Activated T-cell treated with anti-CD3 and anti-CD28 coated beads, Interleukin-2, amount 50 U/mL, for 72 hours (primary cell): ENCODE results near the gene STAT5B. TPM values are rescaled to one million over a fixed set of nuclear protein-coding genes. Genes with fewer than 3 reads are reported as not detected.

Experiments used
- ATAC-seq, 2 donors: fragments of 150-1000 bp; cut with Tn5 transposase; replicated peaks in 1 of 2; 2 replicates each; pipeline ENCODE4 v1.10.0; 2021; ENCODE audit warnings: moderate library complexity in 2 of 2, mild to moderate bottlenecking in 1 of 2
- DNase-seq, 2 donors: peaks; one replicate each; pipeline ENCODE4 v3.0.0; 2021 to 2022; ENCODE audit warnings: mixed read lengths in 1 of 2
- H3K27ac Mint-ChIP-seq: one replicate; pipeline ENCODE4 v1.8.0; 2022; ENCODE audit warnings: mild to moderate bottlenecking, moderate library complexity, mixed read lengths
- H3K27me3 Mint-ChIP-seq: one replicate; pipeline ENCODE4 v1.8.0; 2022; ENCODE audit warnings: low read depth, mixed read lengths
- H3K36me3 Mint-ChIP-seq, 2 donors: one replicate each; pipeline ENCODE4 v1.8.0; 2022; ENCODE audit warnings: mixed read lengths in 2 of 2, mild to moderate bottlenecking in 1 of 2; ENCODE audit not compliant: insufficient read depth in 2 of 2
- H3K4me1 Mint-ChIP-seq: one replicate; pipeline ENCODE4 v1.8.0; 2022; ENCODE audit warnings: low read depth, mixed read lengths
- H3K4me3 Mint-ChIP-seq, 2 donors: one replicate each; pipeline ENCODE4 v1.8.0; 2022; ENCODE audit warnings: mild to moderate bottlenecking in 2 of 2, mixed read lengths in 2 of 2, moderate library complexity in 2 of 2
- H3K9me3 Mint-ChIP-seq, 2 donors: one replicate each; pipeline ENCODE4 v1.8.0; 2022; ENCODE audit warnings: mixed read lengths in 2 of 2
- total RNA-seq, 2 donors: library from RNA; stranded (reverse); gene quantifications; one replicate each; pipeline ENCODE4 v1.2.3, GENCODE V29; 2022

Gene STAT5B
- total RNA-seq, 2 donors from 2014 or later = 252 to 269 TPM

DNA sequence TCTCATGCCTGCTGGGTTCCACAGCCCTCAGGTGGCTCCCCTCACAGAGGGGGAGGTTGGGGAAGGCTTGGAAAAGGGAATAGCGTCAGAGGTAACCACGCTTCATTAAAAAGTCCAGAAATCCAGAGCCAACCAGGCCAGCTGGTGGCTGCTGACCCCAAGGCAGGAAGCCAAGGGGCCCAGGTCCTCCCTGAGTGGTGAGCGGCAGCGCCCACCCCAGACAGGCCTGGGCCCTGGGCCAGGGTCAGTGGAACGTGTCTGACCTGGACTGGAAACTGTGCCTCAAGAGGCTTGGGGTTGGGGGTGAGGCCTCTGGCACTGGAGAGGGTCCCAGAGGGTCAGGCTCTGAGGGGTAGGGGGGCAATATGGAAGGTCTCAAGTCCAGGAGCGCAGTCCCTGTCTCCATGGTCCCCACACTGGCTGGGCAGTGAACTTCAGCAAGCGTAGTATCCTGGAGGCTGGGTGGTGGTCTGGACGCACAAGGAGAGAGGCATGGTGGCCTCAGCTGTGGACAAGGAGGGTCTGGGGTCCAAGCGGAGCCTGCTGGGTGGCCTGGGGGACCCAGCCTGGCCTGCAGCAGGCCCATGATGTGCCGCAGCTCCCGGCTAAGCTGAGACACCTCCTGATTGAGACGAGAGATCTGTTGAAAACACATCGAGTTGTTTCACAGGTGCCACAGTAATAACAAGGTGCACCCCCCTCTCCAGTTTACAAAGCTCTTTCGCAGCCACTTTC, 116.2 kb downstream of the STAT5B start:
- Mint-ChIP-seq H3K4me3 (no peak overlapping the region), H3K27ac (no peak overlapping the region), H3K4me1 (peaks cover 14% of the 10 kb centered on the region), H3K9me3 (no peaks in the 10 kb centered on the region), H3K27me3 (no peaks in the 10 kb centered on the region), H3K36me3 (no peaks in the 10 kb centered on the region)
- DNase-seq (no peak), ATAC-seq (no peak)

DNA sequence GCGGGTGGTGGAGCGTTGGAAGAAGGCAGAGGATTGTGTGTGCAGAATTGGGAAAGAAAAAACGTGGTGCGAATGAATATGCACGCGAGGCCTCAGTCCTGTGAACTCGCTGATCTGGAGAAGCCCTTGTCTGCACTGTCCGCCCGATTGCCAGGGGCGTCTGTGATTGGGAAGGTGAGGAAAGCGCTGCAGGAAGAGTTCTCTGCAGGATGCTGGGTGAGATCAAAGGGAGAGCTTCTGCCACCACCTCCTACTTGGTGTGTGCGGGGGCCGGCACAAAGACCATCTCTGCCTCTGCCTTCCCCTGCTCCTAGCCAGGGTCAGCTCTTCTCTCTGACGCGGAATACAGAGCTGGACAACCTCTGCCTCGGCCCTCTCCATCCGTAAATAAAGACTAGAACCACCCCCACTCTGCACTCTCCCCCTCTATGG, 120.6 kb downstream of the STAT5B start:
- Mint-ChIP-seq H3K27ac (peak overlapping the region; percentile 72), H3K36me3 (peaks cover 4 to 5% of the 10 kb centered on the region in 2 donors), H3K27me3 (no peaks in the 10 kb centered on the region), H3K4me1 (peaks cover 43% of the 10 kb centered on the region), H3K9me3 (no peaks in the 10 kb centered on the region), H3K4me3 (peak overlapping the region; percentile 91)
- DNase-seq (no peak), ATAC-seq (no peak)

DNA sequence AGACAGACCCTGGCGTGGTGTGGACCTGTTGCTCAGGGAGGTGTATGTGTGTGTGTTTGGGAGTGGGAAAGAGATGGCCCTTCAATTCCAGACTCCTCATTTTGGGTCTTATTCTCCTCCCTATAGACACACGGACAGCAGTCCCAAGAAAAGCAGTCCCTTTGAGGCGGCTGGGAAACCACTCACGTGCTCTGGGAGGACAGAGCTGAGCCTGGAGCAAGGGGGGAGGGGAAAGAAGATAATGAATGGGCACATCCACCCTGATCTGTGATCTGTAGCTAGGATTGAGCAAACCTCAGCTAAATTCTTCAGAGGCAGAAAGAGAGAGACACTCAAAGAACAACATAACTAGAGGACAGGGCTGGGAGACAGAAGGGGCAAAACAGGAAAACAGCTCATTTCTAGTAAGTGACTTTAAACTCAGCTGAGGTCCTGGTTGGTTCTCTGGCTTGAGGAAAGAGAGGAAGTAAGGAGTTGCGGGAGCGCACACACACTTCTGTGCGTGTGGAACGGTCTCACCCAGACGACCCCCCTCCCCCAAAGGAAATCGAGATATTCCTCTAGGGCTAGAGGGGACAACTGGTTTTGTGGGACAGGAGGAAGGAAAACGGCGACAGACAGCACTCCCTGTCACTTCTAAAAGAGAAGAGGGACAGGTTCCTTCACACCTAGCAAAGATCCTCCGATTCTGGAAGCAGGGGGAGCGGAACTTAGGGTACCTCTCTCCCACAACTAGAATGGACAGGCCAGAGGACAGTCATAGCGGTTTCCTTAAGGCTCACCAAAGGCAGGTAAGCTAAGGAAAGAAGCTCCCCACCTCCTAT, 122.1 kb downstream of the STAT5B start:
- no peaks in the 10 kb centered on the region for H3K9me3 Mint-ChIP-seq
- no peak for DNase-seq
- no peak for ATAC-seq
- peaks cover 4 to 5% of the 10 kb centered on the region in 2 donors for H3K36me3 Mint-ChIP-seq
- H3K27ac Mint-ChIP-seq = peak overlapping the region; percentile 91
- peaks cover 43% of the 10 kb centered on the region for H3K4me1 Mint-ChIP-seq
- H3K27me3 Mint-ChIP-seq = no peaks in the 10 kb centered on the region
- peak overlapping the region; percentile 91 for H3K4me3 Mint-ChIP-seq

Other genes starting within 250 kb of the STAT5B start
- gene C17orf113, start 225.8 kb downstream of the STAT5B start, total RNA-seq = 1 to 10 TPM in 1 of 2 donors, under 1 TPM in 1; 0.86 to 1.3 TPM
- 1 to 10 TPM; 1.1 to 1.6 TPM for gene ZNF385C, start 177.9 kb downstream of the STAT5B start, total RNA-seq
- 10 to 100 TPM; 33.2 to 62.0 TPM for gene DHX58, start 163.7 kb downstream of the STAT5B start, total RNA-seq
- gene KAT2A, start 155.0 kb downstream of the STAT5B start, total RNA-seq = 10 to 100 TPM; 33.3 to 41.4 TPM
- gene HSPB9, start 153.6 kb downstream of the STAT5B start, total RNA-seq = under 1 TPM in 1 of 2 donors, not detected in 1; 0.28 TPM
- 10 to 100 TPM; 35.1 to 44.1 TPM for gene RAB5C, start 121.4 kb downstream of the STAT5B start, total RNA-seq
- under 1 TPM; 0.26 to 0.39 TPM for gene KCNH4, start 95.2 kb downstream of the STAT5B start, total RNA-seq
- not detected for gene HCRT, start 90.9 kb downstream of the STAT5B start, total RNA-seq
- gene GHDC, start 81.9 kb downstream of the STAT5B start, total RNA-seq = 10 to 100 TPM; 17.3 to 18.8 TPM
- gene STAT5A, start 12.1 kb upstream of the STAT5B start, total RNA-seq = 100 to 1,000 TPM; 243 to 264 TPM
- gene STAT3, start 112.1 kb upstream of the STAT5B start, total RNA-seq = 100 to 1,000 TPM; 346 to 380 TPM
- gene CAVIN1, start 146.9 kb upstream of the STAT5B start, total RNA-seq = 1 to 10 TPM; 2.4 to 4.3 TPM
- gene ATP6V0A1, start 182.5 kb upstream of the STAT5B start, total RNA-seq = 10 to 100 TPM; 22.1 TPM